ENCODE results near the gene LRRC1. TPM values are rescaled to one million over a fixed set of nuclear protein-coding genes. Genes with fewer than 3 reads are reported as not detected.
"Not testable (repeated sequence)": the region's sequence is repeated elsewhere in the genome, so short reads cannot be mapped to it uniquely, and the experiment has no call there.

Gene LRRC1
- total and polyA plus RNA-seq, 2 of the 13 experiments (the other 11 are each of a cell fraction or from before 2014, with no cell fraction given): 15.6 to 27.7 TPM

DNA sequence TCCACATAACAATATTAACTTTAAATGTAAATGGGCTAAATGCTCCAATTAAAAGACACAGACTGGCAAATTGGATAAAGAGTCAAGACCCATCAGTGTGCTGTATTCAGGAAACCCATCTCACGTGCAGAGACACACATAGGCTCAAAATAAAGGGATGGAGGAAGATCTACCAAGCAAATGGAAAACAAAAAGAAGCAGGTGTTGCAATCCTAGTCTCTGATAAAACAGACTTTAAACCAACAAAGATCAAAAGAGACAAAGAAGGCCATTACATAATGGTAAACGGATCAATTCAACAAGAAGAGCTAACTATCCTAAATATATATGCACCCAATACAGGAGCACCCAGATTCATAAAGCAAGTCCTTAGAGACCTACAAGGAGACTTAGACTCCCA is 18.7 kb upstream of the LRRC1 start (continued):
- TF ChIP-seq, protein P1, sequence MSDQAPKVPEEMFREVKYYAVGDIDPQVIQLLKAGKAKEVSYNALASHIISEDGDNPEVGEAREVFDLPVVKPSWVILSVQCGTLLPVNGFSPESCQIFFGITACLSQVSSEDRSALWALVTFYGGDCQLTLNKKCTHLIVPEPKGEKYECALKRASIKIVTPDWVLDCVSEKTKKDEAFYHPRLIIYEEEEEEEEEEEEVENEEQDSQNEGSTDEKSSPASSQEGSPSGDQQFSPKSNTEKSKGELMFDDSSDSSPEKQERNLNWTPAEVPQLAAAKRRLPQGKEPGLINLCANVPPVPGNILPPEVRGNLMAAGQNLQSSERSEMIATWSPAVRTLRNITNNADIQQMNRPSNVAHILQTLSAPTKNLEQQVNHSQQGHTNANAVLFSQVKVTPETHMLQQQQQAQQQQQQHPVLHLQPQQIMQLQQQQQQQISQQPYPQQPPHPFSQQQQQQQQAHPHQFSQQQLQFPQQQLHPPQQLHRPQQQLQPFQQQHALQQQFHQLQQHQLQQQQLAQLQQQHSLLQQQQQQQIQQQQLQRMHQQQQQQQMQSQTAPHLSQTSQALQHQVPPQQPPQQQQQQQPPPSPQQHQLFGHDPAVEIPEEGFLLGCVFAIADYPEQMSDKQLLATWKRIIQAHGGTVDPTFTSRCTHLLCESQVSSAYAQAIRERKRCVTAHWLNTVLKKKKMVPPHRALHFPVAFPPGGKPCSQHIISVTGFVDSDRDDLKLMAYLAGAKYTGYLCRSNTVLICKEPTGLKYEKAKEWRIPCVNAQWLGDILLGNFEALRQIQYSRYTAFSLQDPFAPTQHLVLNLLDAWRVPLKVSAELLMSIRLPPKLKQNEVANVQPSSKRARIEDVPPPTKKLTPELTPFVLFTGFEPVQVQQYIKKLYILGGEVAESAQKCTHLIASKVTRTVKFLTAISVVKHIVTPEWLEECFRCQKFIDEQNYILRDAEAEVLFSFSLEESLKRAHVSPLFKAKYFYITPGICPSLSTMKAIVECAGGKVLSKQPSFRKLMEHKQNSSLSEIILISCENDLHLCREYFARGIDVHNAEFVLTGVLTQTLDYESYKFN (CRISPR knock-in tag; conservative IDR thresholded peaks at IDR 0.05): peak; percentile 29
- TF ChIP-seq SOX5 (CRISPR knock-in tag; IDR thresholded peaks at IDR 0.05; ENCODE audit: borderline replicate concordance) (peak; percentile 70; the same call in 1 of the 2 replicates), TCF7 (IDR thresholded peaks at IDR 0.05; ENCODE audit: low read depth) (peak; percentile 48; the same call in 1 of the 2 replicates), FOXA3 (CRISPR knock-in tag; IDR thresholded peaks at IDR 0.05) (peak; percentile 33; the same call in 1 of the 2 replicates)
- TF ChIP-seq, protein P2, sequence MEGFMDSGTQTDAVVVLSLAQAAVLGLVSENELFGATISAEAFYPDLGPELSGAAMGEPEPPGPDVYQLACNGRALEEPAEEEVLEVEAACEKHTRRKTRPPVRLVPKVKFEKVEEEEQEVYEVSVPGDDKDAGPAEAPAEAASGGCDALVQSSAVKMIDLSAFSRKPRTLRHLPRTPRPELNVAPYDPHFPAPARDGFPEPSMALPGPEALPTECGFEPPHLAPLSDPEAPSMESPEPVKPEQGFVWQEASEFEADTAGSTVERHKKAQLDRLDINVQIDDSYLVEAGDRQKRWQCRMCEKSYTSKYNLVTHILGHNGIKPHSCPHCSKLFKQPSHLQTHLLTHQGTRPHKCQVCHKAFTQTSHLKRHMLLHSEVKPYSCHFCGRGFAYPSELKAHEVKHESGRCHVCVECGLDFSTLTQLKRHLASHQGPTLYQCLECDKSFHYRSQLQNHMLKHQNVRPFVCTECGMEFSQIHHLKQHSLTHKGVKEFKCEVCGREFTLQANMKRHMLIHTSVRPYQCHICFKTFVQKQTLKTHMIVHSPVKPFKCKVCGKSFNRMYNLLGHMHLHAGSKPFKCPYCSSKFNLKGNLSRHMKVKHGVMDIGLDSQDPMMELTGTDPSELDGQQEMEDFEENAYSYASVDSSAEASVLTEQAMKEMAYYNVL (CRISPR knock-in tag; IDR thresholded peaks at IDR 0.05; ENCODE audit: borderline replicate concordance): 0 out of 2 replicates have a peak, but pooled peaks have one; percentile 41
- TF ChIP-seq, protein P3, sequence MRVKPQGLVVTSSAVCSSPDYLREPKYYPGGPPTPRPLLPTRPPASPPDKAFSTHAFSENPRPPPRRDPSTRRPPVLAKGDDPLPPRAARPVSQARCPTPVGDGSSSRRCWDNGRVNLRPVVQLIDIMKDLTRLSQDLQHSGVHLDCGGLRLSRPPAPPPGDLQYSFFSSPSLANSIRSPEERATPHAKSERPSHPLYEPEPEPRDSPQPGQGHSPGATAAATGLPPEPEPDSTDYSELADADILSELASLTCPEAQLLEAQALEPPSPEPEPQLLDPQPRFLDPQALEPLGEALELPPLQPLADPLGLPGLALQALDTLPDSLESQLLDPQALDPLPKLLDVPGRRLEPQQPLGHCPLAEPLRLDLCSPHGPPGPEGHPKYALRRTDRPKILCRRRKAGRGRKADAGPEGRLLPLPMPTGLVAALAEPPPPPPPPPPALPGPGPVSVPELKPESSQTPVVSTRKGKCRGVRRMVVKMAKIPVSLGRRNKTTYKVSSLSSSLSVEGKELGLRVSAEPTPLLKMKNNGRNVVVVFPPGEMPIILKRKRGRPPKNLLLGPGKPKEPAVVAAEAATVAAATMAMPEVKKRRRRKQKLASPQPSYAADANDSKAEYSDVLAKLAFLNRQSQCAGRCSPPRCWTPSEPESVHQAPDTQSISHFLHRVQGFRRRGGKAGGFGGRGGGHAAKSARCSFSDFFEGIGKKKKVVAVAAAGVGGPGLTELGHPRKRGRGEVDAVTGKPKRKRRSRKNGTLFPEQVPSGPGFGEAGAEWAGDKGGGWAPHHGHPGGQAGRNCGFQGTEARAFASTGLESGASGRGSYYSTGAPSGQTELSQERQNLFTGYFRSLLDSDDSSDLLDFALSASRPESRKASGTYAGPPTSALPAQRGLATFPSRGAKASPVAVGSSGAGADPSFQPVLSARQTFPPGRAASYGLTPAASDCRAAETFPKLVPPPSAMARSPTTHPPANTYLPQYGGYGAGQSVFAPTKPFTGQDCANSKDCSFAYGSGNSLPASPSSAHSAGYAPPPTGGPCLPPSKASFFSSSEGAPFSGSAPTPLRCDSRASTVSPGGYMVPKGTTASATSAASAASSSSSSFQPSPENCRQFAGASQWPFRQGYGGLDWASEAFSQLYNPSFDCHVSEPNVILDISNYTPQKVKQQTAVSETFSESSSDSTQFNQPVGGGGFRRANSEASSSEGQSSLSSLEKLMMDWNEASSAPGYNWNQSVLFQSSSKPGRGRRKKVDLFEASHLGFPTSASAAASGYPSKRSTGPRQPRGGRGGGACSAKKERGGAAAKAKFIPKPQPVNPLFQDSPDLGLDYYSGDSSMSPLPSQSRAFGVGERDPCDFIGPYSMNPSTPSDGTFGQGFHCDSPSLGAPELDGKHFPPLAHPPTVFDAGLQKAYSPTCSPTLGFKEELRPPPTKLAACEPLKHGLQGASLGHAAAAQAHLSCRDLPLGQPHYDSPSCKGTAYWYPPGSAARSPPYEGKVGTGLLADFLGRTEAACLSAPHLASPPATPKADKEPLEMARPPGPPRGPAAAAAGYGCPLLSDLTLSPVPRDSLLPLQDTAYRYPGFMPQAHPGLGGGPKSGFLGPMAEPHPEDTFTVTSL (CRISPR knock-in tag; IDR thresholded peaks at IDR 0.05; ENCODE audit: borderline replicate concordance): 0 out of 2 replicates have a peak, but pooled peaks have one; percentile 21

DNA sequence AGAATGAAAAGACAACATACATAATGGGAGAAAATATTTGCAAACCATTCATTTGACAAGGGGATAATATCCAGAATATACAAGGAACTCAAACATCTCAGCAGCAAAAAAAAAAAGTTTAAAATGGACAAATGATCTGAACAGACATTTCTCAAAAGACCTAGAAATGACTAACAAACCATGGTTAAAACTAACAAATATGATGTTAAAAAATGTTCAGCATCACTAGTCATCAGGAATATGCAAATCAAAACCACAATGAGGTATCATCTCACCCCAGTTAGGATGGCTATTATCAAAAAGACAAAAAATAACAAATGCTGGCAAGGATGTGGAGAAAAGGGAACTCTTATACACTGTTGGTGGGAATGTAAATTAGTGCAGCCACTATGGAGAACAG is 9.8 kb upstream of the LRRC1 start:
- POLR2A ChIA-PET: interaction anchor here (1.6 kb wide), 1 partner anchor 9 kb away, joined by 6 read pairs; the partner anchor contains the start of gene LRRC1
- intact Hi-C loops (cut with micrococcal nuclease; ENCODE audit: unreplicated experiment); BruUV-seq (replicated peaks): not testable (repeated sequence)

More for the DNA sequence above, 9.8 kb upstream of the LRRC1 start:
- H3K9me3 ChIP-seq (ENCODE audit: low read length); ATAC-seq; H3K27ac ChIP-seq (ENCODE audit: extremely low read length, insufficient read depth, low read length); H4K20me1 ChIP-seq (ENCODE audit: insufficient read depth, low read length); H2AFZ ChIP-seq (ENCODE audit: low read length); H3K4me3 ChIP-seq (replicated peaks in 1 of 3; ENCODE audit: insufficient read depth in 1 of 3, low read depth in 2 of 3, low read length in 3 of 3); H3K4me1 ChIP-seq (ENCODE audit: insufficient read depth, low read length); FAIRE-seq; H3K36me3 ChIP-seq (replicated peaks in 1 of 2; ENCODE audit: control insufficient read depth in 1 of 2, insufficient read depth in 2 of 2, low read length in 2 of 2); H3K9ac ChIP-seq (ENCODE audit: insufficient read depth, low read depth, low read length); H3K79me2 ChIP-seq (ENCODE audit: insufficient read depth, low read length); in situ Hi-C loops (cut with HindIII; ENCODE audit: extremely low pct_ligation_motif_present, low pct_unique_long_range_greater_than_20kb); H3K4me2 ChIP-seq (ENCODE audit: low read depth, low read length); DNase-seq (ENCODE audit: low spot score); CTCF ChIA-PET (ENCODE audit: low intra/inter-chr PET ratio, low total read pairs); H3K27me3 ChIP-seq (ENCODE audit: control insufficient read depth in 1 of 2, insufficient read depth in 2 of 2, low read length in 2 of 2): not testable (repeated sequence)

Measured in HepG2 (cell line).